D721Med (cell line): ENCODE results near the gene DPP10.

Experiments used
- DNase-seq: peaks from one replicate; pipeline ENCODE4 v3.0.0; 2011; ENCODE audit warnings: low spot score; ENCODE audit not compliant: insufficient read length
- FAIRE-seq: peaks from 2 replicates; lab custom pipeline; 2011; peaks lifted over from hg19 to GRCh38; lab: Jason Lieb, UNC
- TF ChIP-seq, protein P1 (sequence below): IDR thresholded peaks from 2 replicates; pipeline ENCODE4 v1.5.1; 2012; ENCODE audit warnings: mild to moderate bottlenecking, control low read depth; ENCODE audit not compliant: insufficient read depth; ENCODE audit errors: missing control alignments

Gene DPP10

DNA sequence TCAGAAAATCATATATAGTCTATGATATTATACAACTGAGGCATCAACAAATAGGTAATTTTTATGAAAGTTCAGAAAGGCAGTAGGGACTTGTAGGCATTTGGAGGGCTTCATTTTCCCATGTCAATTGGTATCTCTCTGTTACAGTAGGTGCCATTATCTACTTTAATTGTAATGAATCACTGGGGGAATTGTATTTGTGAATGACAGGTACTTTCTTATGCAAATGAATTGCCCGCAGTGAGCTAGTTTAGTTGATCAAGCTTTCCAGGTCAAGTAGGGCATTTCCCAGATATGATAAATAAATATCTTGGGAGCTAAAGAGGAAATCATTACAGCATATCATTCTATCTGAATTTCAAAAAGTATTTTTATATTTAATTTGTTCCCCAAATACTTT, 1116.3 kb downstream of the DPP10 start:
- DNase-seq (no peak), FAIRE-seq (no peak)
- TF ChIP-seq, protein P1, sequence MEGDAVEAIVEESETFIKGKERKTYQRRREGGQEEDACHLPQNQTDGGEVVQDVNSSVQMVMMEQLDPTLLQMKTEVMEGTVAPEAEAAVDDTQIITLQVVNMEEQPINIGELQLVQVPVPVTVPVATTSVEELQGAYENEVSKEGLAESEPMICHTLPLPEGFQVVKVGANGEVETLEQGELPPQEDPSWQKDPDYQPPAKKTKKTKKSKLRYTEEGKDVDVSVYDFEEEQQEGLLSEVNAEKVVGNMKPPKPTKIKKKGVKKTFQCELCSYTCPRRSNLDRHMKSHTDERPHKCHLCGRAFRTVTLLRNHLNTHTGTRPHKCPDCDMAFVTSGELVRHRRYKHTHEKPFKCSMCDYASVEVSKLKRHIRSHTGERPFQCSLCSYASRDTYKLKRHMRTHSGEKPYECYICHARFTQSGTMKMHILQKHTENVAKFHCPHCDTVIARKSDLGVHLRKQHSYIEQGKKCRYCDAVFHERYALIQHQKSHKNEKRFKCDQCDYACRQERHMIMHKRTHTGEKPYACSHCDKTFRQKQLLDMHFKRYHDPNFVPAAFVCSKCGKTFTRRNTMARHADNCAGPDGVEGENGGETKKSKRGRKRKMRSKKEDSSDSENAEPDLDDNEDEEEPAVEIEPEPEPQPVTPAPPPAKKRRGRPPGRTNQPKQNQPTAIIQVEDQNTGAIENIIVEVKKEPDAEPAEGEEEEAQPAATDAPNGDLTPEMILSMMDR, result no peak

DNA sequence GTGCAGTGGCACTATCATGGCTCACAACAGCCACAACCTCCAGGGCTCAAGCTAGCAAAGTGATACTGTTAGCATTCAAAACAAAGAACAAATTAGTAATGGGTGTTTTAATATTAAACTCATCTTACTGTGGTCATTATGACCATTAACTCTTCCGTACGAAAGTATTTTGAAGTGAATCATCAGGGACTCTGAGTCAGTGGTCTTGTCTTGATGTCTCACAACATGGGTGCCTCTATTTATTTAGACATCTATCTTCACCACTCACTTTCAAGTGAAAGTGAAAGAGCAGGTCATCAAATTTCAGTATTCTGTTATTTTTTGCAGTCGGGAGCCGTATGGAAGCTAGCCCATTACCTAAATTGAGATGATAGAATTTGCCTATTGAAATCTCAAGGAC, 1118.2 kb downstream of the DPP10 start:
- TF ChIP-seq, protein P1, result no peak
- no peak for DNase-seq
- FAIRE-seq, result no peak

DNA sequence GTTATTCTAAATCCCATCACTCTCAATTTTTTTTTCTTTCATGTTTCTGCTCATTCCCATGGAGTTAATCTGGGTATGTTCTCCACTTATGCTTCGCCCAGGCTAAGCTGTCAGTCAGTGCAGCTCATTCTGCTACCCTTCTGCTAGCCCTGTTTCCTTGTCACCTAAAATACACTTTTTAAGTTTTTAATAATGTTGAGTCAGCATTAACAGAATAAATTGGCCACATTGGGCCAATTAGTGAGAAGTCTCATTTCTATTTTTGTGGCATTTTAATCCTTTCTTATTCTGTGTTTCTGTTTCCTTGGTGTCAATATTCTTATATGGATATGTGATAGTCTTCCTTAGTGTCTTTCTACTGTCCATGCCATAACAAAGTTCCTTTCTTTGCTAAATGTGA, 1126.2 kb downstream of the DPP10 start:
- TF ChIP-seq, protein P1, result no peak
- FAIRE-seq (no peak), DNase-seq (no peak)

DNA sequence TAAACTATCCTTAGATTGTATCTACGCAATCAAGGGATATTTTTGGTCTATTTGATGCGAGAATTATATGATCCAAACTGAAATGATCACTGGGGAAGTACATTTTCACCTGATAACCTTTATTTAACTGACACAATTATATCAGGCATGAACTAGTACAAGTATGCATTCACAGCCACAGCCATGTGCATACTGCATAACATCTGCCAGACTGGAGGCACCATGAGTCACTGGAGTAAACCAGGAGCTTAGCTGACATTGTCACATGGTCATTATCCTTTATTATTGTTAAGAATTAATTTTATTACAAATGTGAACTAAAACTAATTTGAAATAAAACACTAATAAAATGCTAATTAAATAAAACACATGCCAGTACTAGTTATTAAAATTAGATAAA, 1127.1 kb downstream of the DPP10 start:
- DNase-seq (no peak), FAIRE-seq (no peak)
- TF ChIP-seq, protein P1, result no peak

DNA sequence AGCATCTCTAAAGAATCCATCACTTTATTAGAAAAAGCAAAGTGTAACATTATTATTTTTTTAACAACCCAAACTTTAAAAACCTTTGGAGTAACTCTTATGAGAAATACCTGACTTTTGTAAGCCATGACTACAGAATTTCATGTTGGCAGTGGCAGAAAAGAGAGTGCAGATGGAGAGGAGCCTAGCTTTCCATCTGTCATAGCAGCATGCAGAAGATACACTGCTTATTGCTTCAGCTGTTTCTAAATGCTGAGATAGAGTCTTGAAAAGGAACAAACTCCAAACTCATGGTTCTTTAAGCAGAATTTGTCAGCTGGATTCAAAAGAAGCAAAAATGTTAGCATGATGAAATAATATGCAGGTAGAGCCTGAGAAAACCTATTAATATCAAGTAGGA, 1130.3 kb downstream of the DPP10 start:
- no peak for FAIRE-seq
- TF ChIP-seq, protein P1, result no peak

DNA sequence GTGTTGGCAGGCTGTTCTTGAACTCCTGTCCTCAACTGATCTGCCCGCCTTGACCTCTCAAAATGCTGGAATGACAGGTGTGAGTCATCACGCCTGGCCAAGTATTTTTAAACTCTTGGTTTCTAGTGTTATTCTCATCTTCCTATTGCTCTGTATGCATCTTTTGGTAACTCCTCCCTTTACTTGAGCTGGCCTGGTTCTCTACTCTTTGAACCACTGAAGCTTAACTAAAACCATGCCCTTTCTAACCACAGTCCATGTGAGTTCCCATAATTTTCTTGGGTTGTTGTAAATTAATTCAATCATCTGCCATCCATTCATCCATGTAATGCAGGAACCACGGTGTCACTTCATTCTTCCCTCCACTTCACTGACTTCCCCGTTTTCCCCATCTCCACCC, 1131.3 kb downstream of the DPP10 start:
- TF ChIP-seq, protein P1, result no peak
- DNase-seq (no peak), FAIRE-seq (no peak)

More for the DNA sequence above, 1130.3 kb downstream of the DPP10 start:
- no peak for DNase-seq

DNA sequence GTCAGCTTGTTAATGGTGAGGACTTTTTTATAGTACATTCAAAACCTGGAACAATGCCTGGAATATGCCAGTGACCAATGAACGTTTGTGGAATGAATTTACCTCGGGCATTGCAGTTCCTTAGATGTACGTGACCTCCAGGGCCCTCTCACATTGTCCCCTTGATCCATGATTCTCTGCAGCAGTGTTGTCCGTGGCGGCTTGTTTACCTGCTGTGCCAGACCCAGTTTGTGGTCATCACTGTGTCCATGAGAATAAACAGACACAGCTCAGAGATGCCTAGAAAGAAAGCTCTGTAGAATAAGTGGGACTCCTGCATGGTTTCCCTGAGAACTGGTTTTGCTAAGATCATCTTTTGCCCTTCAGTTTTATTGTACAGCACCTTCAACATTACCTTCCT, 1132.2 kb downstream of the DPP10 start:
- TF ChIP-seq, protein P1, result no peak
- no peak for FAIRE-seq
- DNase-seq, result no peak
